ENCODE results near the gene NFX1. TPM values are rescaled to one million over a fixed set of nuclear protein-coding genes. Genes with fewer than 3 reads are reported as not detected.
A peak's percentile ranks its signal among the peaks of the same experiment; 100 is the strongest.

Gene NFX1
- total and polyA plus RNA-seq, 10 of the 15 experiments (the other 5 are each of a cell fraction or from before 2014, with no cell fraction given) = 11.9 to 45.1 (median 36.1) TPM

GRCh38 chr9:33290247-33291030 is at the start of gene NFX1 (continued):
- TF ChIP-seq BCL3 (IDR thresholded peaks at IDR 0.05; ENCODE audit: borderline replicate concordance, insufficient read depth, low read depth, low read length, poor library complexity, severe bottlenecking) (no peak), HDAC2 (IDR thresholded peaks at IDR 0.05) (no peak), RUNX3 (IDR thresholded peaks at IDR 0.05; ENCODE audit: low read length) (peak; percentile 95), MTA3 (IDR thresholded peaks at IDR 0.05; ENCODE audit: borderline replicate concordance, low read length) (no peak), MYB (IDR thresholded peaks at IDR 0.05; ENCODE audit: borderline replicate concordance, low read depth, low read length) (no peak), CHD1 (IDR thresholded peaks at IDR 0.05; ENCODE audit: low read depth, low read length) (no peak), KLF5 (IDR thresholded peaks at IDR 0.05; ENCODE audit: partially characterized antibody) (peak; percentile 83), TBL1XR1 (IDR thresholded peaks at IDR 0.05; ENCODE audit: low read depth, low read length) (0 out of 2 replicates have a peak, but pooled peaks have one; percentile 41), KAT2A (conservative IDR thresholded peaks at IDR 0.05; ENCODE audit: control insufficient read depth, low read depth, low read length) (no peak), DPF2 (IDR thresholded peaks at IDR 0.05) (peak; percentile 86), RBBP5 (conservative IDR thresholded peaks at IDR 0.05) (no peak), EED (IDR thresholded peaks at IDR 0.05; ENCODE audit: low read depth) (0 out of 2 replicates have a peak, but pooled peaks have one; percentile 7), BRCA1 (IDR thresholded peaks at IDR 0.05; ENCODE audit: low read depth, low read length) (peak; percentile 17; the same call in 1 of the 2 replicates), CBFB (IDR thresholded peaks at IDR 0.05; ENCODE audit: low read depth) (peak; percentile 90), ZBED1 (IDR thresholded peaks at IDR 0.05; ENCODE audit: borderline replicate concordance) (peak; percentile 59; the same call in 1 of the 2 replicates), YBX1 (IDR thresholded peaks at IDR 0.05) (no peak), SUZ12 (IDR thresholded peaks at IDR 0.05; ENCODE audit: unreplicated experiment) (no peak), CEBPZ (IDR thresholded peaks at IDR 0.05; ENCODE audit: low read depth, low read length) (no peak), RCOR1 (conservative IDR thresholded peaks at IDR 0.05; ENCODE audit: low read depth, low read length) (no peak), STAT1 (conservative IDR thresholded peaks at IDR 0.05) (0 out of 2 replicates have a peak, but pooled peaks have one; percentile 16), POLR2AphosphoS5 (IDR thresholded peaks at IDR 0.05; ENCODE audit: low read length) (peak; percentile 97), BMI1 (IDR thresholded peaks at IDR 0.05; ENCODE audit: borderline replicate concordance) (no peak), ELK1 (IDR thresholded peaks at IDR 0.05; ENCODE audit: low read depth, low read length) (peak; percentile 95), TAF1 (IDR thresholded peaks at IDR 0.05; ENCODE audit: borderline replicate concordance, low read depth, low read length) (peak; percentile 83)

Data from GM12878 (cell line).